ENCODE results near the gene TNRC6B.

GRCh38 chr22:40128989-40129388 lies 48.7 kb upstream of the TNRC6B start:
- TF ChIP-seq CTCF (IDR thresholded peaks at IDR 0.05) (no peak), POLR2A (IDR thresholded peaks at IDR 0.05) (no peak)
